Measurements from ENCODE around the gene RILPL2. TPM values are rescaled to one million over a fixed set of nuclear protein-coding genes. Genes with fewer than 3 reads are reported as not detected.
A peak's percentile ranks its signal among the peaks of the same experiment; 100 is the strongest.
"Not testable (repeated sequence)": the region's sequence is repeated elsewhere in the genome, so short reads cannot be mapped to it uniquely, and the experiment has no call there.

RILPL2 gene
- total RNA-seq, 2 donors from 2014 or later: 8.6 to 11.2 TPM

DNA sequence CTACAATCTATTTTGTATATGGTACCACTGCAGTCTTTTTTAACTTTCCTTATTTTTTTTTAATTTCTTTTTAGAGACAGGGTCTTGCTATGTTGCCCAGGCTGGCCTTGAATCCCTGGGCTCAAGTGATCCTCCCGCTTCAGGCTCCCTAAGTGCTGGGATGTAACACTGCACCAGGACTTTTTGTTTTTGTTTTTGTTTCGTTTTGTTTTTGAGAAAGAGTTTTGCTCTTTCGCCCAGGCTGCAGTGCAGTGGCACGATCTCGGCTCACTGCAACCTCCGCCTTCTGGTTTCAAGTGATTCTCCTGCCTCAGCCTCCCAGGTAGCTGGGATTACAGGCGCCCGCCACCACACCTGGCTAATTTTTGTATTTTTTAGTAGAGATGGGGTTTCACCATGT is 7.4 kb downstream of the RILPL2 start:
- H3K27ac Mint-ChIP-seq: peak overlapping the region; percentile 79 to 80
- H3K9me3 Mint-ChIP-seq; ATAC-seq; DNase-seq (ENCODE audit: low spot score in 2 of 2): not testable (repeated sequence)
- H3K36me3 Mint-ChIP-seq: peaks cover 21 to 30% of the 10 kb centered on the region in 2 donors

DNA sequence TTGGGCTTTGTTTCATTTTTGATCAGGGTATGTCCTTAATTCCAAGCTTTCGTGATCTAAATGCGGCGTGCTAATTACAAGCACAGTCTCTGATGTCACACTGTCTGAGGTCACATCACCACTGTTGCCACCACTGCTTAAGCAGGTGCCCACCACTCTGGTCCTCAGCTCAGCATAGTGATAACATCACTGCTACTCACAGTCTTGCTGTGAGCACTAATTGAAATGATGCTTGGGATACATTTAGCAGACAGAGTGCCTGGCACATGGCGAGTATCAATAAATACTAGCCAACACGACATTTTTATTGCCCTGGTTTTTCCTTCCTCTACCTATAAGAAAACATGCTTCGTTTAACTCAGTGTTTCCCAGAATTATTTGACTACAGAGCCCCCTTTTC is 7.9 kb downstream of the RILPL2 start:
- no peak for ATAC-seq
- DNase-seq (ENCODE audit: low spot score in 2 of 2): no peak
- H3K36me3 Mint-ChIP-seq: peaks cover 18 to 34% of the 10 kb centered on the region in 2 donors
- H3K9me3 Mint-ChIP-seq: no peaks in the 10 kb centered on the region
- H3K27ac Mint-ChIP-seq: peak overlapping the region; percentile 80 to 95

DNA sequence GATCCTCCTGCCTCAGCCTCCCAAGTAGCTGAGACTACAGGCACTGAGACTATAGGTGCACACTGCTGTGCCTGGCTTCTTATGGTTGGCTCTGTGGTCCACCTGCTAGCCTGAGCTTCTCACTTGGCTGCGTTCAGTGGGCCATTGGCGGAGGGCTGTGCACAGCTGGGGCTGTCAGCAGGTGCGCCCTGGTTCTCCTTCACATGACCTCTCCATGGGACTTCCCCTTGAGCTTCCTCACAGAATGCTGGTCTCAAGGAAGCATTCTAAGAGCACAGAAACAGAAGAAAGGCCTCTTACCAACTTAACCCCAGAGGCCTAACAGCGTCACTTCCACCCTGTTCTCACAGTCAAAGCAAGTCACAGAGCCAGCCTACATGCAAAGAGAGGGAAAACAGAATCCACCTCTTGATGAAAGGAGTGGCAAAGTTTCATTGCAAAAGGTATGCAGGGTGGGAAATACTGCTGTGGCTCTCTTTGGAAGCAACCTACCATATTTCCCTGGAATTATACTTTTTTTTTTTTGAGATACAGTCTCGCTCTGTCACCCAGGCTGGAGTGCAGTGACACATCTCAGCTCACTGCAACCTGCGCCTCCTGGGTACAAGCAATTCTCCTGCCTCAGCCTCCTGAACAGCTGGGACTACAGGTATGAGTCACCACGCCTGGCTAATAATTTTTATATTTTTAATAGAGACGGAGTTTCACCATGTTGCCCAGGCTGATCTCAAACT is 9.3 kb downstream of the RILPL2 start:
- no peak for DNase-seq (ENCODE audit: low spot score in 2 of 2)
- peak overlapping the region; percentile 80 to 95 for H3K27ac Mint-ChIP-seq
- H3K9me3 Mint-ChIP-seq: no peaks in the 10 kb centered on the region
- peak; percentile 71 to 78 for ATAC-seq
- peaks cover 13 to 34% of the 10 kb centered on the region in 2 donors for H3K36me3 Mint-ChIP-seq

DNA sequence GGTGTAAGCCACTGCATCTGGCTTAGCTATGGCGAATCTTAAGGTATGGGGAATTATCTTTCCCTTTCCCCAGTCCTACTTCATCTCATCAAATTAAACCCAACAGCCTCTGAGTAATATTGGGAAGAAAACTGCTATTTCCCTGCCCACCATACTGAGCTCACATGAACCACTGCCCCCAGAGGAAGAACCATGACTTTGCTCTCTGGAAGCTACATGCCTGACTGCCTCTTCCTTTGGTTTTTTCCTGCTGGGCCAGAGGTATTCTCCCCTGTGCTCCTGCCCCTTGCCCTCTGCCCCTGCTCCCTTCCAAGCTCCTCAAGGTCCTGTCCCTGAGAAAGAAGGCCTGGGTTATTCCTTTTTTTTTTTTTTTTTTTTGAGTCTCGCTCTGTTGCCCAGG is 15.2 kb downstream of the RILPL2 start:
- Mint-ChIP-seq H3K36me3 (peaks cover 0 to 12% of the 10 kb centered on the region in 2 donors), H3K27ac (peak overlapping the region; percentile 15 to 93), H3K9me3 (no peaks in the 10 kb centered on the region)
- peak in 1 of 2 donors; percentile 5 for ATAC-seq
- no peak for DNase-seq (ENCODE audit: low spot score in 2 of 2)

DNA sequence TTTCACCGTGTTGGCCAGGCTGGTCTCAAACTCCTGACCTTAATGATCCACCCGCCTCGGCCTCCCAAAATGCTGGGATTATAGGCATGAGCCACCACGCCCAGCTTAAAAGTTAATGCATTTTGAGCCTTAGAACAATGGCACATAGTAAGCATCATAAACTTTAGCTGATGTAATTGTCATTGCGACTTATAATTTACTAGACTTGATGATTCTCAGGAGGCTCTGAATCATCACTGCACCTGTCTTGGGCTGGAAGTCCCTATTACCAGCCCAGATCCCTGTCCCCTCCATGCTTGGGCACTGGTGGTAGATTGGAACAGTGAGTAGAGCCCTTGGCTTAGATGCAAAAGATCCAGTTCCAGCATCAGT is 26.5 kb downstream of the RILPL2 start:
- Mint-ChIP-seq H3K36me3 (peaks cover 0 to 3% of the 10 kb centered on the region in 2 donors), H3K9me3 (no peaks in the 10 kb centered on the region), H3K27ac (peak overlapping the region; percentile 14 to 35)
- ATAC-seq (peak in 1 of 2 donors; percentile 26), DNase-seq (ENCODE audit: low spot score in 2 of 2) (no peak)

DNA sequence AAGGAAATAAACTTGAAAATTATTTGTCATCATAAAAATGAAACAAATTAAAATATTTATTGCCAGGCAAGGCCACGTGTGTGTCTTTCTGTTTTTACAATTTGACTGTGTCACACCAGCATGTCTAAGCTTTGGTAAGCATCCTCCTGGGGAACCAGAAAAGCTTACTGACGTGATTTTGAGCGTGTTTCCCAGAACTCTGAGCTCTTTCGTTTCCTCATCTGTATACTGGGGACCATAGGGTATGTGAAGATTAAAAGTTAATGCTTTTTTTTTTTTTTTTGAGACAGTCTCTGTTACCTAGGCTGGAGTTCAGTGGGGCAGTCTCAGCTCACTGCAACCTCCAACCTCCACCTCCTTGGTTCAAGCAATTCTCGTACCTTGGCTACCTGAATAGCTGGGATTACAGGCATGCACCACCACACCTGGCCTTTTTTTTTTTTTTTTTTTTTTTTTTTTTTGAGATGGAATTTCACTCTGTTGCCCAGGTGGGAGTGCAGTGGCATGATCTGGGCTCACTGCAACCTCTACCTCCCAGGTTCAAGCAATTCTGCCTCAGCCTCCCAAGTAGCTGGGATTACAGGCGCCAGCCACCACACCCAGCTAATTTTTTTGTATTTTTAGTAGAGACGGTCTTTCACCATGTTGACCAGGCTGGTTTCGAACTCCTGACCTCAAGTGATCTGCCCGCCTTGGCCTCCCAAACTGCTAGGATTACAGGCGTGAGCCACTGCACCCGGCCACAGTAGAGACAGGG is 27.0 kb downstream of the RILPL2 start:
- not testable (repeated sequence) for ATAC-seq; H3K9me3 Mint-ChIP-seq; H3K36me3 Mint-ChIP-seq; DNase-seq (ENCODE audit: low spot score in 2 of 2)
- peak overlapping the region; percentile 35 to 79 for H3K27ac Mint-ChIP-seq

DNA sequence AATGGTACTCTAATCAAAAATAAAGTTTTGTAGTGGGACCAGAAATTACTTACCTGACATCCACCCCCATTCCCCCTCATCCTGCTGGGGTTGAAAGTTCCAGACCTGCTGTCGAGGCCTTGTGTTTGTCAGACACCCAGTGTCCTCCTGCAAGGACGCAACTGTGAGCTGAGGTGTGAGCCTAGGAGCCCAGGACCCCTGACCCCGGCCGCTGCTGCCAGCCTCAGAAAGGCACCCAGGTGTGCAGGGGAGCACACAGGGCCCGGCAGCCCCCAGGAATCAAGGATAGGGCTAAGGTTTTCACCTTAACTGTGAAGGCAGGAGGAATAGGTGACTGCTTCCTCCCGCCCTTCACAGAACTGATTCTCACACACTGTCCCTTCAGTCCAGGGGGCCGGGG is 27.9 kb downstream of the RILPL2 start:
- not testable (repeated sequence) for H3K36me3 Mint-ChIP-seq; DNase-seq (ENCODE audit: low spot score in 2 of 2); H3K9me3 Mint-ChIP-seq; H3K27ac Mint-ChIP-seq; ATAC-seq

DNA sequence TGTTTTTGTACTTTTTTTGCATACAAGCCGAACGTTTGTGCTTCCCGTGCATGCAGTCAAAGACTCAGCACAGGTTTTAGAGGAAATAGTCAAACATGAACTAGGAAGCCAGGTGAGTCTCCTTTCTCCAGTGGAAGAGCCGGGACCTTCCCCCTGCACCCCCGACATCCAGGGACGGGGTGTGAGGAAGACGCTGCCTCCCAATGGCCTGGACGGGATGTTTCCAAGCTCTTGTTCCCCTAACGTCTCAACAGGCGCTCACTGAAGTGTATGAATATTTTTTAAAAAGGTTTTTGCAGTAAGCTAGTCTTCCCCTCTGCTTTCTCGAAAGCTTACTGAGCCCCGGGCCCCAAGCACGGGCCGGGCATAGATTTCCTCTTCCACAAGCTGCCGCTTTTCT is 28.6 kb downstream of the RILPL2 start:
- H3K27ac Mint-ChIP-seq; DNase-seq (ENCODE audit: low spot score in 2 of 2); H3K36me3 Mint-ChIP-seq; H3K9me3 Mint-ChIP-seq; ATAC-seq: not testable (repeated sequence)

DNA sequence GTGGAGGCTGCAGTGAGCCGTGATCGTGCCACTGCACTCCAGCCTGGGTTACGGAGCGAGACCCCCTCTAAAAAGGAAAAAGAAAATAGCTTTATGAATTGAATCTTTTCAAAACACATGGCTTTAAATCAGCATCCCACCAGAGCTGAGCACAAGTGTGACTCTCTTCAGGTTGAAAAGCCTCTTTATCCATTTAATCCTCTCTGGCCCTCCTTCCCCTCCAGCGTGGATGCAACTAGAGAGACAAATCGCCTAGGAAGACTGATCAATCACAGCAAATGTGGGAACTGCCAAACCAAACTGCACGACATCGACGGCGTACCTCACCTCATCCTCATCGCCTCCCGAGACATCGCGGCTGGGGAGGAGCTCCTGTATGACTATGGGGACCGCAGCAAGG is 29.2 kb downstream of the RILPL2 start:
- not testable (repeated sequence) for H3K9me3 Mint-ChIP-seq; DNase-seq (ENCODE audit: low spot score in 2 of 2); ATAC-seq; H3K36me3 Mint-ChIP-seq
- H3K27ac Mint-ChIP-seq: peak overlapping the region in 1 of 2 donors; percentile 44

DNA sequence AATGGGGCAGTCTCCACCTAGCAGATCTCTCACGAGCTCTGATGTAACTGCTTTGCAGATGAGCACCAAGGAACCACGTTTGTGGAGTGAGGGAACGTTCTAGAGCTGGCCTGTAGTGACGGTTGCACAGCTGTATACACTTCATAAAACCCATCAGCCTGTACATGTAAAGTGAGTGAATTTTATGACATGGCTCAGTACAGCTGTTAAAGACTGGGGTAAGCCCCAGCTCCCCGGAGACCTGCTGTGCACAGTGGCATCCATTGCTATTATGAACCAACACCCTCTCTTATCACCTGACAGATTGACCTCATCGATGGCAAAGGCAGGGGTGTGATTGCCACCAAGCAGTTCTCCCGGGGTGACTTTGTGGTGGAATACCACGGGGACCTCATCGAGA is 31.9 kb downstream of the RILPL2 start:
- no peak for ATAC-seq

DNA sequence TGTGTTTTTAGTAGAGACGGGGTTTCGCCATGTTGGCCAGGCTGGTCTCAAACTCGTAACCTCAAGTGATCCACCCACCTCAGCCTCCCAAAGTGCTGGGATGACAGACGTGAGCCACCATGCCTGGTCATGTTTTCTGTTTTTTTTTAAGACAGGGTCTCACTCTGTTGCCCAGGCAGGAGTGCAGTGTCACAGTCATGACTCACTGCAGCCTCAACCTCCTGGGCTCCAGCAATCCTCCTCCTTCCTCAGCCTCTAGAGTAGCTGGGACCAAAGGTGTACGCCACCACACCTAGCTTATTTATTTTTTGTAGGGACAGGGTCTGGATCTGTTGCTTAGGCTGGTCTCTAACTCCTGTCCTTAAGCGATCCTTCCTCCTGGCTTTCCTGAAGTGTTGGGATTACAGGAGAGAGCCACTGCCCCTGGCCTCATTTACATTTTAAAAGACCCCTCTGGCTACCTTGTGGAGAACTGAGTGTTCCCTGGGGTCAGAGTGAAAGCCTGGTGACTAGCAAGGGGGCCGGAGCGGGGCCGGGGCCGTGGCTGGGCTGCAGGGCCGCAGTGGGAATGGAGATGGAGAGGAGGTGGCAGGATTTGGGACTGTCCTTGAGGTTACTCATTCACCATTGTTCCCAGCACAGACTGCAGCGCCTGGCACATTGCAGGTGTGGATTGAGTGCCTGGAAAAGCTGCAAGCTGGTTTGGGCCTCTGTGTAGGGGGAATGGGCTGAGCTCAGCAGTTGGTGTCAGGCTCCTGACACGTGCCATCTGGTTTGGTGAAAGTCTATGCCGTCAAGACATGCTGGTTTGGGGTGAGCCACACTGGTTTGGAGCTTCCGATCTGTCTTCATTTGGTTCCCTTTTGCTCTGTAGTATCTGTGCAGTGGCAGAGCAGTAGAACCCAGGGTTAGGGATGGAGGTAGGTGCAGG is 34.5 kb downstream of the RILPL2 start:
- no peak for DNase-seq (ENCODE audit: low spot score in 2 of 2)
- H3K27ac Mint-ChIP-seq: peak overlapping the region in 1 of 2 donors; percentile 92
- peaks cover 0 to 8% of the 10 kb centered on the region in 2 donors for H3K36me3 Mint-ChIP-seq

More for the DNA sequence above, 31.9 kb downstream of the RILPL2 start:
- no peak overlapping the region for H3K27ac Mint-ChIP-seq
- H3K36me3 Mint-ChIP-seq: peaks cover 0 to 8% of the 10 kb centered on the region in 2 donors
- DNase-seq (ENCODE audit: low spot score in 2 of 2): no peak
- H3K9me3 Mint-ChIP-seq: no peaks in the 10 kb centered on the region

DNA sequence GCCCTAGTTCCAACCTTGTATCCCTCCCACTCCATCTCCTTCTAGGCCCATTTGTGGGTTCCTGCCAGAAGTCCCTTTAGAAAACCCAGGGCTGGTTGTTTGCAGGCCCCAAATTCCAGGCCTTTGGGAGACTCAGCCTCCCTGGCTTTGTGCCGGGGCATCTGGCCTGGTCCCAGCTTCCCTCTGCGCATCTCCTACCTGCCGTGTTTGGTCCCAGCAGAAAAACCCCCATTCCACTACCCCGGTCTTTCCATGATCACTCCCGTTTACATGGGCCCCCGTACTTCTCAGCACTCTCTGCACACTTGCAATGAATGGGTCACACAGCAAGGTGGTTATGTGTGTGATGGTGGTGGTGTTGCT is 37.2 kb downstream of the RILPL2 start:
- peak overlapping the region in 1 of 2 donors; percentile 37 for H3K27ac Mint-ChIP-seq
- H3K36me3 Mint-ChIP-seq: peaks cover 8 to 17% of the 10 kb centered on the region in 2 donors
- ATAC-seq: no peak
- DNase-seq (ENCODE audit: low spot score in 2 of 2): no peak
- no peaks in the 10 kb centered on the region for H3K9me3 Mint-ChIP-seq

More for the DNA sequence above, 34.5 kb downstream of the RILPL2 start:
- no peaks in the 10 kb centered on the region for H3K9me3 Mint-ChIP-seq
- no peak for ATAC-seq

DNA sequence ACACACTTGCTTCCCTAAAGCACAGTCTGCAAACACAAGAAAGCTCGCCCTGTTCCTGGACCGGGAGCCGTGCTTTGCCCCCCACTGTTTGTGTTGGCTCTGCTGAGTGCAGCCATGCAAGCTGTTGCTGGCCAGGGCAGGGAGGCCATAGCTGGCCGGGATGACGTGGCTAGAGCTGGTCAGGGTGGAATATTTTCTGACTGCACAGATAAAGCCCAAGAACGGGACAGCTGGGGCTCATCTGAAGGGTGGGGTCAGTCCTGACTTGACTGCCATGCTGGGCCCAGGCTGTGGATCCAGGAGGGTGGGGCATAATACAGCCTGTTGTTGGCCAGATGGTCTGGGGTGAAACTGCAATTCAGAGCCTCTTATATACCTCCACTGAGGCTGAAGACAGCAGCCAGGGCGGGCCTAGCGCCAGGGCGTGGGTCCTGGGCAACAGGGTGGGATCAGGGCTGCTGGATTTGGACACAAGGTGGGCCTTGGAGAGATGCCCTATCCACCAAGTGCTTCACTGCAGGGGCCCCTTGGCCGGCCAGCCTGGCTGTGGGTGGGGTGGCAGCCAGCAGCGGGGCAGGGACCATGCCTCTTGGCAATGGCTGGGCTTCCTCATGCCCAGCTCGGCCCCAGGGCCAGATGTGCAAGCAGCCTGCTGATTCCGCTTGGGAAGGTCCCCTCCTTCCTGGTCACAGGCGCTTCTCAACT is 37.8 kb downstream of the RILPL2 start:
- Mint-ChIP-seq H3K36me3 (peaks cover 8 to 17% of the 10 kb centered on the region in 2 donors), H3K9me3 (no peaks in the 10 kb centered on the region), H3K27ac (no peak overlapping the region)
- DNase-seq (ENCODE audit: low spot score in 2 of 2): no peak
- ATAC-seq: no peak

DNA sequence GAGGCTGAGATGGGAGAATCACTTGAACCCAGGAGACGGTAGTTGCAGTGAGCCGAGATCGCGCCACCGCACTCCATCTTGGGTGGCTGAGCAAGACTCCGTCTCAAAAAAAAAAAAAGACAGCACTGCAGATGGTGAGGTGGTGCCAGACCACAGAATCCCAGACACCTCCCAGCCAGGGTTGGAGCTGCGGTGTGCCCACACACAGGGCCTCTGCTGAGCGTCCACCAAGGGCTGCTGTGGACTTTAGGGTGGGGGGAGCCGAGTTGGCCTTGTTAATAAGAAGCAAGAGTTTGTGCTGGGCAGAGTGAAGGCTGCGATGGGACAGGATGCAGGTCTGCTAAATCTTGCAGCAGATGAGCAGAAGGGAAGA is 38.3 kb downstream of the RILPL2 start:
- DNase-seq (ENCODE audit: low spot score in 2 of 2) (no peak), ATAC-seq (no peak)
- Mint-ChIP-seq H3K36me3 (peaks cover 8 to 12% of the 10 kb centered on the region in 2 donors), H3K9me3 (no peaks in the 10 kb centered on the region), H3K27ac (no peak overlapping the region)

DNA sequence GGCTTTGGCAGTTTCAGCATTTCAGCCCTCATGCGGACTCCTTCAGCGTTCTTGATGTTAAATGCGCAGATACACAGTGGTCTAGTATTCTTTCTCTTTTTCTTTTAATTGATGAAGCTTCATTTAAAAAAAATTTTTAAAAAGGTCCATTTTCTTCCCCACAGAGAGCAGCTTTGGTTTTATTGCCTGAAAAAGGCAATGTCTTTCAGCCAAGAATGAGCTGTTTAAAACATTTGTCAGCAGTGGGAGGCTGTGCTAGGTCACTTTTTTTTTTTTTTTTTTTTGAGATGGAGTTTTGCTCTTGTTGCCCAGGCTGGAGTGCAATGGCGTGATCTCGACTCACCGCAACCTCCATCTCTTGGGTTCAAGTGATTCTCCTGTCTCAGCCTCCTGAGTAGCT is 39.1 kb downstream of the RILPL2 start:
- ATAC-seq (no peak), DNase-seq (ENCODE audit: low spot score in 2 of 2) (no peak)
- Mint-ChIP-seq H3K27ac (peak overlapping the region in 1 of 2 donors; percentile 29), H3K9me3 (no peaks in the 10 kb centered on the region), H3K36me3 (peaks cover 8 to 14% of the 10 kb centered on the region in 2 donors)

DNA sequence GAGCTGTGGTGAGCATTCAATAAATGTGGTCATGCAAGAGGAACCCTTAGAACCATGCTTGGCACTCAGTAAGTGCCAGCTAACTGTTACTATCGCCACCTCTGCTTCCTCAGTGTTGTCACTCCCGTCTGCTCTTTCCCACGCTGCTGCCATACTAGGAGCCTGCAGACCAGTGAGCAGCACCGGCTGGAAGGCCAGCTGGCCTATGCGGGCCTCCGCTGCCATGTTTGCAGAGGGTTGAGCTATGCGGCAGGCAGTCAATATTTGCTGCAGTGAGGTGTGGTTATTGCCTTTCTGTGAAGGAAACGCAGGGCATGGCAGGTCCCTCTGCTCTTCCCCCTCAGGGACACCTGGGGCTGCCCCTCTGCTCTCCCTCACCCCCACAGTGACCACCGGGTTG is 39.5 kb downstream of the RILPL2 start:
- ATAC-seq (no peak), DNase-seq (ENCODE audit: low spot score in 2 of 2) (no peak)
- Mint-ChIP-seq H3K9me3 (no peaks in the 10 kb centered on the region), H3K27ac (peak overlapping the region in 1 of 2 donors; percentile 14), H3K36me3 (peaks cover 8 to 14% of the 10 kb centered on the region in 2 donors)

Measured in activated naive CD4-positive, alpha-beta T cell treated with anti-CD3 and anti-CD28 coated beads, Interleukin-2, amount 50 U/mL, for 72 hours (primary cell).